Panc1 (cell line): ENCODE results near the gene PDS5B. TPM values are rescaled to one million over a fixed set of nuclear protein-coding genes. Genes with fewer than 3 reads are reported as not detected.

ENCODE experiments used
- ATAC-seq: fragments of 200-7000 bp; cut with Tn5 transposase; 2 replicates; pipeline ENCODE4 v1.9.1; 2020; ENCODE audit warnings: mild to moderate bottlenecking, moderate library complexity
- BruUV-seq: library from RNA; stranded (reverse); fragments of 400-500 nt; replicated peaks from 2 replicates; lab custom pipeline; 2021; lab: Mats Ljungman, UMichigan
- CTCF ChIA-PET: fragments of 300-600 bp; sonication (Branson Sonifier 250); formaldehyde crosslinking; loops from one replicate; lab custom pipeline; 2022; ENCODE audit warnings: antibody characterized with exemption; lab: Charles Lee
- POLR2A ChIA-PET: fragments of 300-600 bp; sonication (Branson Sonifier 250); formaldehyde crosslinking; loops from one replicate; lab custom pipeline; 2022; ENCODE audit warnings: antibody characterized with exemption; lab: Charles Lee
- DNase-seq: peaks from one replicate; pipeline ENCODE4 v3.0.0-alpha.2; 2010; ENCODE audit warnings: low read depth, low spot score
- H3K27ac ChIP-seq: 2 replicates; pipeline ENCODE4 v1.5.1; 2011; ENCODE audit warnings: mild to moderate bottlenecking, low read length, inconsistent platforms
- H3K27me3 ChIP-seq: fragments of 200-500 bp; sonication (Bioruptor generic); 2 replicates; pipeline ENCODE4 v1.6.0; 2014; ENCODE audit warnings: low read length, inconsistent platforms; ENCODE audit not compliant: control insufficient read depth, insufficient read depth
- H3K36me3 ChIP-seq: fragments of 200-500 bp; sonication (Bioruptor generic); 2 replicates; pipeline ENCODE4 v1.5.1; 2014; ENCODE audit warnings: inconsistent platforms, mild to moderate bottlenecking, low read length, moderate library complexity; ENCODE audit not compliant: control insufficient read depth, insufficient read depth
- H3K4me1 ChIP-seq: 2 replicates; pipeline ENCODE4 v1.5.1; 2011; ENCODE audit warnings: inconsistent platforms, mild to moderate bottlenecking, low read length, moderate library complexity; ENCODE audit not compliant: control insufficient read depth, insufficient read depth
- H3K4me3 ChIP-seq, 2 experiments: 2 replicates each; pipeline ENCODE4 v1.5.1; 2011 to 2012; ENCODE audit warnings: low read depth in 2 of 2, low read length in 2 of 2, mild to moderate bottlenecking in 2 of 2, inconsistent platforms in 1 of 2, moderate library complexity in 1 of 2
- H3K9me3 ChIP-seq: fragments of 200-500 bp; sonication (Bioruptor generic); 2 replicates; pipeline ENCODE4 v1.5.1; 2014; ENCODE audit warnings: low read depth, mild to moderate bottlenecking, inconsistent platforms, low read length, moderate library complexity; ENCODE audit not compliant: control insufficient read depth, insufficient read depth
- CTCF ChIP-seq: fragments of 450-650 bp; IDR thresholded peaks from 2 replicates; pipeline ENCODE4 v1.5.1; 2017; ENCODE audit warnings: mild to moderate bottlenecking
- POLR2AphosphoS5 ChIP-seq: IDR thresholded peaks from 2 replicates; pipeline ENCODE4 v1.6.1; 2012; ENCODE audit warnings: mild to moderate bottlenecking, low read depth, low read length, moderate library complexity
- SIN3A ChIP-seq: IDR thresholded peaks from 2 replicates; pipeline ENCODE4 v1.6.1; 2012; ENCODE audit warnings: low read depth, mild to moderate bottlenecking, low read length, moderate library complexity, borderline replicate concordance; ENCODE audit not compliant: insufficient read depth
- TCF7L2 ChIP-seq: IDR thresholded peaks from 2 replicates; pipeline ENCODE4 v1.6.1; 2011; ENCODE audit warnings: mild to moderate bottlenecking, low read depth, low read length, inconsistent platforms
- in situ Hi-C: cut with HindIII; loops from 2 replicates; pipeline ENCODE4 v1.10.0; 2016; ENCODE audit warnings: low sequenced_read_pairs, low pct_unique_long_range_greater_than_20kb
- intact Hi-C: fragments of 100-400 bp; cut with micrococcal nuclease; formaldehyde crosslinking; loops from one replicate; pipeline ENCODE4 v1.10.0; 2022; ENCODE audit not compliant: unreplicated experiment
- total RNA-seq: library from RNA; stranded (reverse); gene quantifications from one replicate; pipeline ENCODE4 v1.2.1, GENCODE V29; 2021; ENCODE audit not compliant: unreplicated experiment
- TF ChIP-seq, protein P1 (sequence below), 2 experiments: IDR thresholded peaks; 2 replicates each; pipeline ENCODE4 v1.6.1; 2011 to 2012; ENCODE audit warnings: low read depth in 2 of 2, control low read depth in 1 of 2, low read length in 1 of 2, mild to moderate bottlenecking in 1 of 2, moderate library complexity in 1 of 2; ENCODE audit not compliant: insufficient read depth in 1 of 2

PDS5B gene
- total RNA-seq, 1 experiment from 2014 or later, result 33.9 TPM

DNA sequence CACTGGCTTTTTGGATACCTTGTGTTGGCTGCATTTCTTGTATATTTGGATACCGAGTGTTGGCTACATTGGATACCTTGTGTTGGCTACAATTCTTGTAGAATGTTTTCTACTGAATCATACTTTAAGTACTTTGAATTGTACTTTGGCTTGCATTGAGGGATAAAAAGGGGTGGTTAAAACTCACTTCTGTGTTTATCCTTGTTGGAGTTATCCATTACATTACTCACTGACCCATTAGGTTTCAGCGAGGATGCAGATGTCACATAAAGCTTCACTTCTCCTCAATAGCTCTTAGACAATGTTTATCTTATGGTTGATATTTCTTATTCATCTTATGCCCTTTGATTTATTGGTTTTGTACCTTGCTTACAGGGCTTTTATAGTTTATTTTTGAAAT lies 43.1 kb downstream of the PDS5B start:
- intact Hi-C loops (no loop called here), in situ Hi-C loops (no loop called here)
- no peak for TF ChIP-seq SIN3A
- TF ChIP-seq POLR2AphosphoS5, result no peak
- TF ChIP-seq CTCF, result no peak
- TF ChIP-seq TCF7L2, result no peak
- TF ChIP-seq, protein P1, sequence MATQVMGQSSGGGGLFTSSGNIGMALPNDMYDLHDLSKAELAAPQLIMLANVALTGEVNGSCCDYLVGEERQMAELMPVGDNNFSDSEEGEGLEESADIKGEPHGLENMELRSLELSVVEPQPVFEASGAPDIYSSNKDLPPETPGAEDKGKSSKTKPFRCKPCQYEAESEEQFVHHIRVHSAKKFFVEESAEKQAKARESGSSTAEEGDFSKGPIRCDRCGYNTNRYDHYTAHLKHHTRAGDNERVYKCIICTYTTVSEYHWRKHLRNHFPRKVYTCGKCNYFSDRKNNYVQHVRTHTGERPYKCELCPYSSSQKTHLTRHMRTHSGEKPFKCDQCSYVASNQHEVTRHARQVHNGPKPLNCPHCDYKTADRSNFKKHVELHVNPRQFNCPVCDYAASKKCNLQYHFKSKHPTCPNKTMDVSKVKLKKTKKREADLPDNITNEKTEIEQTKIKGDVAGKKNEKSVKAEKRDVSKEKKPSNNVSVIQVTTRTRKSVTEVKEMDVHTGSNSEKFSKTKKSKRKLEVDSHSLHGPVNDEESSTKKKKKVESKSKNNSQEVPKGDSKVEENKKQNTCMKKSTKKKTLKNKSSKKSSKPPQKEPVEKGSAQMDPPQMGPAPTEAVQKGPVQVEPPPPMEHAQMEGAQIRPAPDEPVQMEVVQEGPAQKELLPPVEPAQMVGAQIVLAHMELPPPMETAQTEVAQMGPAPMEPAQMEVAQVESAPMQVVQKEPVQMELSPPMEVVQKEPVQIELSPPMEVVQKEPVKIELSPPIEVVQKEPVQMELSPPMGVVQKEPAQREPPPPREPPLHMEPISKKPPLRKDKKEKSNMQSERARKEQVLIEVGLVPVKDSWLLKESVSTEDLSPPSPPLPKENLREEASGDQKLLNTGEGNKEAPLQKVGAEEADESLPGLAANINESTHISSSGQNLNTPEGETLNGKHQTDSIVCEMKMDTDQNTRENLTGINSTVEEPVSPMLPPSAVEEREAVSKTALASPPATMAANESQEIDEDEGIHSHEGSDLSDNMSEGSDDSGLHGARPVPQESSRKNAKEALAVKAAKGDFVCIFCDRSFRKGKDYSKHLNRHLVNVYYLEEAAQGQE (IDR thresholded peaks at IDR 0.05; ENCODE audit: insufficient read depth in 1 of 2, low read depth in 2 of 2, low read length in 1 of 2), result no peak
- H3K4me3 ChIP-seq, result no peak overlapping the region
- DNase-seq, result no peak
- no peak for ATAC-seq
- H3K4me1 ChIP-seq, result no peaks in the 10 kb centered on the region
- no peaks in the 10 kb centered on the region for H3K9me3 ChIP-seq
- CTCF ChIA-PET, result no interaction called here
- POLR2A ChIA-PET, result interaction anchor here (0.7 kb wide), 1 partner anchor 13 kb away, joined by 4 read pairs; no protein-coding TSS in a partner anchor
- no peak overlapping the region for H3K27ac ChIP-seq
- no peaks in the 10 kb centered on the region for H3K36me3 ChIP-seq
- BruUV-seq, result no TSS peak
- H3K27me3 ChIP-seq, result no peaks in the 10 kb centered on the region

DNA sequence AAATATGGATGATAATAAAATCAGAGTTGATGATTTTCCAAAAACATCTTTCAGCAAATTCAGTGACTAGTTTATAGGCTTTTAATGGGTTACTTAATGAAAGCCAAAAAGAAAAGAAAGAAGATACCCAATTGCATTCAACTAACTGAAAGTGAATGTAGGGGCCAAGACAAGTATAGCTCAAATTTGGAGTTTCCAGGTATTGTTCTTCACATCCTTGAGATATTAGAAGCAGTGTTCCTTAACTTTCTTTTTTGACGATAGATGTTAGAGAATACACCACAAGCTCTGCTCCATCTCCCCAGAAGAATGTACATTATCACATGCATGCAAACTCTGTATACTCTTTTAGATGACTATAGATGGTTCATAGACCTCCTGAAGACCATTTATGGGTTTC lies 43.6 kb downstream of the PDS5B start:
- no TSS peak for BruUV-seq
- Histone ChIP-seq H3K27me3 (no peaks in the 10 kb centered on the region), H3K4me1 (no peaks in the 10 kb centered on the region), H3K36me3 (no peaks in the 10 kb centered on the region), H3K27ac (no peak overlapping the region), H3K9me3 (no peaks in the 10 kb centered on the region), H3K4me3 (no peak overlapping the region)
- ATAC-seq (no peak), DNase-seq (no peak)
- POLR2A ChIA-PET, result no interaction called here
- TF ChIP-seq SIN3A (no peak), CTCF (no peak), POLR2AphosphoS5 (no peak), TCF7L2 (no peak)
- TF ChIP-seq, protein P1 (IDR thresholded peaks at IDR 0.05; ENCODE audit: insufficient read depth in 1 of 2, low read depth in 2 of 2, low read length in 1 of 2), result no peak
- intact Hi-C loops (no loop called here), in situ Hi-C loops (no loop called here)
- CTCF ChIA-PET, result no interaction called here
